ENCODE data around the gene HSFY1. TPM values are rescaled to one million over a fixed set of nuclear protein-coding genes. Genes with fewer than 3 reads are reported as not detected.

HSFY1 gene
- total RNA-seq: not detected in 2 replicates

GRCh38 chrY:18546420-18546819 is at the start of gene HSFY1:
HSFY1 (plus strand) TSS chrY:18546720; CDS start chrY:18546788, 68 bp downstream.

Other genes with a start within 250 kb of the HSFY1 start
- gene HSFY2, start 227.0 kb downstream of the HSFY1 start, total RNA-seq: not detected in 2 replicates

All from regular cardiac myocyte (primary cell).